OCI-LY7 (cell line): ENCODE measurements around the gene ZNF692.

ENCODE experiments used
- CTCF ChIP-seq: fragments of 200-600 bp; sonication (generic); conservative IDR thresholded peaks from 2 replicates; pipeline ENCODE4 v1.5.1; 2014; ENCODE audit warnings: mild to moderate bottlenecking, antibody characterized with exemption, low read length, moderate library complexity, mixed read lengths
- EZH2phosphoT487 ChIP-seq: fragments of 200-600 bp; sonication (generic); IDR thresholded peaks from 2 replicates; pipeline ENCODE4 v1.6.1; 2018; ENCODE audit warnings: low read depth, borderline replicate concordance, mild to moderate bottlenecking, mixed run types, antibody characterized with exemption, low read length, moderate library complexity, mixed read lengths

GRCh38 chr1:248857201-248857600, 1.7 kb downstream of the ZNF692 start:
- no peak for TF ChIP-seq CTCF
- no peak for TF ChIP-seq EZH2phosphoT487
